Stimulated activated naive B cell treated with anti-CD40 and anti-IgM and Interleukin-4, amounts not matched to agents 10 μg/mL and 1 μg/mL and 100 μg/mL, for 72 hours (primary cell): ENCODE measurements around the gene PPP2R5E.

Experiments
- ATAC-seq, 2 donors: fragments of 150-1000 bp; cut with Tn5 transposase; replicated peaks; 2 replicates each; pipeline ENCODE4 v1.10.0; 2021; ENCODE audit warnings: moderate library complexity in 1 of 2
- DNase-seq: peaks from one replicate; pipeline ENCODE4 v3.0.0; 2021
- H3K27ac Mint-ChIP-seq: one replicate; pipeline ENCODE4 v1.8.0; 2022; ENCODE audit warnings: mild to moderate bottlenecking, mixed read lengths
- H3K27me3 Mint-ChIP-seq, 2 donors: one replicate each; pipeline ENCODE4 v1.8.0; 2022; ENCODE audit warnings: mixed read lengths in 2 of 2
- H3K36me3 Mint-ChIP-seq, 2 donors: one replicate each; pipeline ENCODE4 v1.8.0; 2022; ENCODE audit warnings: mixed read lengths in 2 of 2, mild to moderate bottlenecking in 1 of 2
- H3K4me1 Mint-ChIP-seq, 2 donors: one replicate each; pipeline ENCODE4 v1.8.0; 2022; ENCODE audit warnings: mixed read lengths in 2 of 2, mild to moderate bottlenecking in 1 of 2
- H3K4me3 Mint-ChIP-seq, 2 donors: one replicate each; pipeline ENCODE4 v1.8.0; 2022; ENCODE audit warnings: mild to moderate bottlenecking in 2 of 2, mixed read lengths in 2 of 2, moderate library complexity in 1 of 2
- H3K9me3 Mint-ChIP-seq, 2 donors: one replicate each; pipeline ENCODE4 v1.8.0; 2022; ENCODE audit warnings: mixed read lengths in 2 of 2, mild to moderate bottlenecking in 1 of 2

Gene PPP2R5E

DNA sequence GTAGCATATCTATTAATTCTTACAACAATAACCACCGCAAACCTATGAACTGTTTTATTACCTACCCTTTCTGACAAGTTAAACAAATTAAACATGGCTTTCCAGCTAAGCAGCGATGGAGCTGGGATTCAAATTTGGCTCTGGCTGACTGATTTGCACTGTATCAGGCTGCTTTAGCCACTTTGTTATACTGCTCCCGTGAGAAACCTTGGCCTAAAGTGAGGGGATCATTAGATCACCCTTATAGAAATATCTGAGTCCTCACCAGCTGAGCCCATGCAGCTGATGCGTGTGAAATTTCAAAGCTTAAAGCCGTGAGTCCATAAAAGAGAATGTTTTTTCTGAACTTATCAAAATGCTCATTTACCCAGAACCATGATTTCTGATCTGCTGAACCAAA, 216.3 kb downstream of the PPP2R5E start:
- no peak overlapping the region for H3K4me3 Mint-ChIP-seq
- H3K4me1 Mint-ChIP-seq, result no peaks in the 10 kb centered on the region
- no peak for DNase-seq
- H3K9me3 Mint-ChIP-seq, result no peaks in the 10 kb centered on the region
- no peak overlapping the region for H3K27ac Mint-ChIP-seq
- peaks cover 3 to 13% of the 10 kb centered on the region in 2 donors for H3K27me3 Mint-ChIP-seq
- H3K36me3 Mint-ChIP-seq, result peaks cover 0 to 1% of the 10 kb centered on the region in 2 donors
- no peak for ATAC-seq

DNA sequence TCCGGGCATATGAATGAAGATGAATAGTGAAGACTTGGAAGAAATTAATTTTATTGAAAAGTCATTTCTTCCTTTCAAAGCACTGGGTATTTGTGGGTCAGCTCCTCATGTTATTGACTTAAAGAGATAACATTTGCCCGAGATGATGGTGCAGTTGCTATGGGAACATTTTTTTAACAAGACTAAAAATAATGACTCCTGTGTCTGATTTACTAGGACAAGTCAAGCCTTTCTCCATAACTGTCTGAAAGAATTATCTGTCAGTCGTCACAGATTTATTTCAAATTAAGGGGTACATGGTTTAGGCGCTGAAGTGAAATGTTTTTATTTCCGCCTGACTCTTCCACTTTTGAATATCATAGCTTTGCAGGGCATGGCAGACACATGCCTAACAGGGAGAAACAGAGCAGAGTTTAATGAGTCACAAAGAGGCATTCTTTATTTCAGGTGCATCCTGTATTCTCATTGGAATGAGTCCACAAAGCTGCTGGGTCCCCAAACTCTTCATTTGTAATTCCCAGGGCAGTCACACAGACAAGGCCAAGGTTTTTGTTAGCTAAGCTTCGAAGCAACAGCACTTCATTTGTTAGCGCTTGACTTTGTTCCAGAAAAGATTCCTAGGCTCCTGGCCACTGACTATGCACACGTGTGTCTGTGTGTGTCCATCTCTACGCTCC, 220.1 kb downstream of the PPP2R5E start:
- ATAC-seq (no peak), DNase-seq (no peak)
- no peaks in the 10 kb centered on the region for H3K4me1 Mint-ChIP-seq
- no peak overlapping the region for H3K4me3 Mint-ChIP-seq
- H3K36me3 Mint-ChIP-seq, result peaks cover 0 to 1% of the 10 kb centered on the region in 2 donors
- no peaks in the 10 kb centered on the region for H3K9me3 Mint-ChIP-seq
- no peak overlapping the region for H3K27ac Mint-ChIP-seq
- H3K27me3 Mint-ChIP-seq, result peaks cover 0 to 8% of the 10 kb centered on the region in 2 donors

DNA sequence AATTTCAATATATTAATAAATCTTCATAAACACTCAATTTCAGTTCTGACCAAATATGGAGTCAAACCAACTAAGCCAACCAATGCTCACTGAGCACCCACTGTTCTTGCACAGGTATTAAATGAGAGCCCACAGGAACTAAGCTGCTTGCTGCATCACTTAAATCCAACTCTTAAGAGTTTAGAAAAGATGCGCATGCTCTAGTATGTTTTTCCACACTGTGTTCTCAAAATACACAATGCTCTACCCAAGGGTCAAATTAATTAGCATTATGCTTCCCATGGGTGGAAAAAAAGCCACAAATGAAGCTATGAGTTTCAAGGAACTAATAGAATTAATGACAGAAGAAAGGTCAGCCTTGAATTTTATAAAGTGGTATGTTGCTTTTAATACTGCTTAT, 220.7 kb downstream of the PPP2R5E start:
- DNase-seq (no peak), ATAC-seq (no peak)
- Mint-ChIP-seq H3K9me3 (no peaks in the 10 kb centered on the region), H3K36me3 (peaks cover 0 to 1% of the 10 kb centered on the region in 2 donors), H3K27ac (no peak overlapping the region), H3K4me1 (no peaks in the 10 kb centered on the region), H3K4me3 (no peak overlapping the region), H3K27me3 (peaks cover 0 to 8% of the 10 kb centered on the region in 2 donors)
